Stomach (tissue), 4 donors: ENCODE measurements around the gene LIN52.

Experiments
- CTCF ChIP-seq, 7 experiments: fragments of 450-650 bp in 4 of 7; fragments of 200-600 bp in 3 of 7; sonication (generic) in 3 of 7; IDR thresholded peaks; one replicate each; pipeline ENCODE4 v1.5.1; 2016 to 2019; ENCODE audit warnings: antibody characterized with exemption in 7 of 7, control low read depth in 2 of 7, mild to moderate bottlenecking in 1 of 7
- EP300 ChIP-seq: sonication (generic); formaldehyde crosslinking; IDR thresholded peaks from one replicate; pipeline ENCODE4 v1.6.1; 2017; ENCODE audit warnings: antibody characterized with exemption
- POLR2A ChIP-seq, 4 donors: fragments of 450-650 bp; IDR thresholded peaks; one replicate each; pipeline ENCODE4 v1.6.1; 2016; ENCODE audit warnings: antibody characterized with exemption in 4 of 4, control low read depth in 2 of 4, mild to moderate bottlenecking in 1 of 4, moderate library complexity in 1 of 4
- POLR2AphosphoS5 ChIP-seq, 3 donors: sonication (generic); formaldehyde crosslinking; IDR thresholded peaks; one replicate each; pipeline ENCODE4 v1.6.1; 2016; ENCODE audit warnings: antibody characterized with exemption in 3 of 3

DNA sequence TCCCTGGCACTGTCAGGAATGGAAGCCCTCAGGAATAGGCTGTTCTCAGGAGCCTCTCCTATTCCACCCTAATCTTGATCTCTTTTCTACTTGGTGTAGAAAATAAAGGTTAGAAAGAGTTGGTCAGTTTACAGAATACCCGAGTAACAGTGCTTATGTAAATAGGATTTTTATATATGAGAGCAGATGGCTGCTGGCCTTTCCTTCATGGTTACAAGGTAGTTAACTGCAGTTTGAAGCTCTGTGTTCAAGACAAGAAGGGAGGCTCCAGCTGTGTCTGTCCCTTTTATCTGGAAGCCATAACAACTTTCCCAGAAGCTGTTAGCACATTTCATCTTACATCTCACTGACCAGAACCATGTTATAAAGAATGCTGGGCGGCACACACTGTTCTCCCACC, 42.5 kb upstream of the LIN52 start:
- TF ChIP-seq POLR2AphosphoS5 (IDR thresholded peaks at IDR 0.05), result no peak
- TF ChIP-seq CTCF (IDR thresholded peaks at IDR 0.05), result no peak
- TF ChIP-seq POLR2A (IDR thresholded peaks at IDR 0.05), result no peak
- no peak for TF ChIP-seq EP300
